OCI-LY7 (cell line): ENCODE results near the gene PPM1N. TPM values are rescaled to one million over a fixed set of nuclear protein-coding genes. Genes with fewer than 3 reads are reported as not detected.
A peak's percentile ranks its signal among the peaks of the same experiment; 100 is the strongest.

ENCODE experiments used
- BruUV-seq: library from RNA; stranded (reverse); fragments of 400-500 nt; replicated peaks from 2 replicates; lab custom pipeline; 2021; lab: Mats Ljungman, UMichigan
- CTCF ChIA-PET: fragments of 300-600 bp; sonication (Branson Sonifier 250); formaldehyde crosslinking; loops from one replicate; lab custom pipeline; 2022; ENCODE audit warnings: antibody characterized with exemption; ENCODE audit not compliant: unreplicated experiment; lab: Charles Lee
- POLR2A ChIA-PET: fragments of 300-600 bp; sonication (Branson Sonifier 250); formaldehyde crosslinking; loops from one replicate; lab custom pipeline; 2022; ENCODE audit warnings: antibody characterized with exemption; lab: Charles Lee
- DNase-seq: peaks from one replicate; pipeline ENCODE4 v3.0.0-alpha.2; 2015; ENCODE audit warnings: low spot score
- H2AFZ ChIP-seq: fragments of 200-600 bp; sonication (generic), shearing (Covaris generic); 2 replicates; pipeline ENCODE4 v1.6.1; 2014; ENCODE audit warnings: mild to moderate bottlenecking, antibody characterized with exemption, low read length, moderate library complexity
- H3K27ac ChIP-seq: fragments of 200-600 bp; sonication (generic); 2 replicates; pipeline ENCODE4 v1.5.1; 2014; ENCODE audit warnings: mixed run types, low read depth, mild to moderate bottlenecking, moderate library complexity, low read length, inconsistent platforms; ENCODE audit not compliant: poor library complexity, severe bottlenecking
- H3K36me3 ChIP-seq: fragments of 200-600 bp; sonication (generic); 2 replicates; pipeline ENCODE4 v1.6.1; 2014; ENCODE audit warnings: mild to moderate bottlenecking, antibody characterized with exemption, low read length, moderate library complexity, mixed read lengths; ENCODE audit not compliant: insufficient read depth
- H3K4me1 ChIP-seq: fragments of 200-600 bp; sonication (generic); 2 replicates; pipeline ENCODE4 v1.5.1; 2014; ENCODE audit warnings: mild to moderate bottlenecking, low read length; ENCODE audit not compliant: insufficient read depth, poor library complexity, severe bottlenecking
- H3K4me2 ChIP-seq: fragments of 200-600 bp; sonication (generic); 2 replicates; pipeline ENCODE4 v1.6.1; 2014; ENCODE audit warnings: mild to moderate bottlenecking, low read length
- H3K4me3 ChIP-seq: fragments of 200-600 bp; sonication (generic); 2 replicates; pipeline ENCODE4 v1.5.1; 2014; ENCODE audit warnings: mild to moderate bottlenecking, low read depth, low read length; ENCODE audit not compliant: poor library complexity, severe bottlenecking
- H3K79me2 ChIP-seq: fragments of 200-600 bp; sonication (generic); 2 replicates; pipeline ENCODE4 v1.6.1; 2016; ENCODE audit warnings: low read depth, mild to moderate bottlenecking, low read length, moderate library complexity, mixed read lengths; ENCODE audit not compliant: insufficient read depth
- H3K9me2 ChIP-seq: fragments of 200-600 bp; sonication (generic); 2 replicates; pipeline ENCODE4 v1.6.1; 2016; ENCODE audit warnings: mild to moderate bottlenecking, low read length, mixed read lengths; ENCODE audit not compliant: insufficient read depth
- H3K9me3 ChIP-seq: fragments of 200-600 bp; sonication (generic); 2 replicates; pipeline ENCODE4 v1.6.1; 2014; ENCODE audit warnings: mild to moderate bottlenecking, mixed run types, low read length, mixed read lengths
- H4K20me1 ChIP-seq: fragments of 200-600 bp; sonication (generic); 2 replicates; pipeline ENCODE4 v1.6.1; 2014; ENCODE audit warnings: mild to moderate bottlenecking, antibody characterized with exemption, low read length, moderate library complexity, mixed read lengths; ENCODE audit not compliant: insufficient read depth
- EZH2phosphoT487 ChIP-seq: fragments of 200-600 bp; sonication (generic); IDR thresholded peaks from 2 replicates; pipeline ENCODE4 v1.6.1; 2018; ENCODE audit warnings: low read depth, borderline replicate concordance, mild to moderate bottlenecking, mixed run types, antibody characterized with exemption, low read length, moderate library complexity, mixed read lengths
- intact Hi-C: fragments of 100-400 bp; cut with micrococcal nuclease; formaldehyde crosslinking; loops from one replicate; pipeline ENCODE4 v1.10.0; 2022; ENCODE audit not compliant: unreplicated experiment
- total RNA-seq, 2 experiments: library from RNA; depleted of rRNA in 1 of 2; stranded (reverse); fragments of >200 nt in 1 of 2; shearing (Covaris generic) in 1 of 2; gene quantifications; 2 replicates each; pipeline ENCODE4 v1.2.3, GENCODE V29; 2014 to 2022
- TF ChIP-seq, protein P1 (sequence below): fragments of 200-600 bp; sonication (generic); conservative IDR thresholded peaks from 2 replicates; pipeline ENCODE4 v1.5.1; 2014; ENCODE audit warnings: mild to moderate bottlenecking, antibody characterized with exemption, low read length, moderate library complexity, mixed read lengths

Gene PPM1N
- total RNA-seq, 2 experiments from 2014 or later = 1.6 to 2.8 TPM

DNA sequence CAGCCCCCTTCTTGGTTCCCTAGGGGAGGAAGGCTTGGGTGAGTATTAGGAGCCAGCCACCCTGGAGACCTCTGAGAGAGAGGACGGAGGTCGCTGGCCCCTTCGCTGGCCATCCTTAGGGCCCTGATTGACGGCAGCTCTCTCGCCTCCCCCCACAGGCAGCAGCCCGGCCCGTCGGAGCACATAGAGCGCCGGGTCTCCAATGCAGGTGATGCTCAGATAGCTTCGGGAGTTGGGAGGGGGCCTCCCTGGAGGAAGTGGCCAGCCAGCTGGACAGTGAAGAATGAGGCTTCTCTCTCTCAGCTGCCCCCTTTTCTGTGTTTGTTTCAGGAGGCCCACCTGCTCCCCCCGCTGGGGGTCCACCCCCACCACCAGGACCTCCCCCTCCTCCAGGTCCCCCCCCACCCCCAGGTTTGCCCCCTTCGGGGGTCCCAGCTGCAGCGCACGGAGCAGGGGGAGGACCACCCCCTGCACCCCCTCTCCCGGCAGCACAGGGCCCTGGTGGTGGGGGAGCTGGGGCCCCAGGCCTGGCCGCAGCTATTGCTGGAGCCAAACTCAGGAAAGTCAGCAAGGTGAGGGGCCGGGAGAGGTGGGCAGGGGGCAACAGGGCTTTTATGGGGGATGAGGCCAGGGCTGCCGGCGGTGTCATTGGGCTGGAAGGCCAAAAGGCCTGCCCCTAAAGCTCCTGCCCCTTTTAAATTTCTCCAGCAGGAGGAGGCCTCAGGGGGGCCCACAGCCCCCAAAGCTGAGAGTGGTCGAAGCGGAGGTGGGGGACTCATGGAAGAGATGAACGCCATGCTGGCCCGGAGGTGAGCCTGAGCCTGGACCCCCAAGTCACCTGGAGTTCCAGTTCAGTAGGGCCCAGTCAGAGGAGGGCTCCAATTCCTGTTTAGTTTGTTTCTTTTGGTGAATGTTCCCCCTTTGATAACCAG lies 24.0 kb downstream of the PPM1N start:
- Histone ChIP-seq H3K4me2 (no peak overlapping the region), H4K20me1 (no peaks in the 10 kb centered on the region), H2AFZ (no peak overlapping the region), H3K4me3 (no peak overlapping the region), H3K79me2 (no peaks in the 10 kb centered on the region), H3K27ac (no peak overlapping the region), H3K9me3 (no peaks in the 10 kb centered on the region), H3K4me1 (peaks cover 4% of the 10 kb centered on the region), H3K36me3 (peaks cover 42% of the 10 kb centered on the region), H3K9me2 (no peaks in the 10 kb centered on the region)
- no TSS peak for BruUV-seq
- TF ChIP-seq EZH2phosphoT487 = no peak
- TF ChIP-seq, protein P1, sequence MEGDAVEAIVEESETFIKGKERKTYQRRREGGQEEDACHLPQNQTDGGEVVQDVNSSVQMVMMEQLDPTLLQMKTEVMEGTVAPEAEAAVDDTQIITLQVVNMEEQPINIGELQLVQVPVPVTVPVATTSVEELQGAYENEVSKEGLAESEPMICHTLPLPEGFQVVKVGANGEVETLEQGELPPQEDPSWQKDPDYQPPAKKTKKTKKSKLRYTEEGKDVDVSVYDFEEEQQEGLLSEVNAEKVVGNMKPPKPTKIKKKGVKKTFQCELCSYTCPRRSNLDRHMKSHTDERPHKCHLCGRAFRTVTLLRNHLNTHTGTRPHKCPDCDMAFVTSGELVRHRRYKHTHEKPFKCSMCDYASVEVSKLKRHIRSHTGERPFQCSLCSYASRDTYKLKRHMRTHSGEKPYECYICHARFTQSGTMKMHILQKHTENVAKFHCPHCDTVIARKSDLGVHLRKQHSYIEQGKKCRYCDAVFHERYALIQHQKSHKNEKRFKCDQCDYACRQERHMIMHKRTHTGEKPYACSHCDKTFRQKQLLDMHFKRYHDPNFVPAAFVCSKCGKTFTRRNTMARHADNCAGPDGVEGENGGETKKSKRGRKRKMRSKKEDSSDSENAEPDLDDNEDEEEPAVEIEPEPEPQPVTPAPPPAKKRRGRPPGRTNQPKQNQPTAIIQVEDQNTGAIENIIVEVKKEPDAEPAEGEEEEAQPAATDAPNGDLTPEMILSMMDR = no peak
- intact Hi-C loops = no loop called here
- DNase-seq = no peak
- POLR2A ChIA-PET = no interaction called here
- CTCF ChIA-PET = no interaction called here

DNA sequence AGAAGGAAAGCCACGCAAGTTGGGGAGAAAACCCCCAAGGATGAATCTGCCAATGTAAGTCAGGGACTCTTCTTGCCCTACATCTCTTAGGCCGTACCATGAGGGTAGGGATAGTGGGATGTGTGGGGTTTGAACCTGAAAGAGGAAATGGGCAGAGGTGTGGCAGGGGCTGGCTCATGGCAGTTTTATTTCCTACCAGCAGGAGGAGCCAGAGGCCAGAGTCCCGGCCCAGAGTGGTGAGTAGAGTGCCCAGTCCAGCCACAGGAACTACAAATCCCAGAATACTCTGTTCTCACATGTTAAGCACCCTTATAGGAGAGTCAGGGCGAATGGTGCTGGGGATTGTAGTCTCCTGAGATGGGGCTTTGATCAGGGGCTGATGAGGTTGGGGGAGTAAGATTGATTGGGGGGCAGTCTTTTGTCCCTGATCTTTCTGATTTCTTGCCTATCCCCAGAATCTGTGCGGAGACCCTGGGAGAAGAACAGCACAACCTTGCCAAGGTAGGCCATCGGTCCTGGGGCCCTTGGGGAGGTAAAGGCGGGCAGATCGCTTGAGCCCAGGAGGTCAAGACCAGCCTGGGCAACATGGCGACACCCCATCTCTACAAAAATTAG lies 25.5 kb downstream of the PPM1N start:
- no peaks in the 10 kb centered on the region for H3K9me3 ChIP-seq
- H3K36me3 ChIP-seq = peaks cover 38% of the 10 kb centered on the region; the same call in 1 of the 2 replicates
- H3K9me2 ChIP-seq = no peaks in the 10 kb centered on the region
- no peak overlapping the region for H2AFZ ChIP-seq
- intact Hi-C loops = loop anchor here (1.0 kb wide), 3 partner anchors 35 to 120 kb away; no protein-coding TSS in a partner anchor
- ChIA-PET POLR2A (no interaction called here), CTCF (no interaction called here)
- no peak overlapping the region for H3K27ac ChIP-seq
- no peak for TF ChIP-seq EZH2phosphoT487
- TF ChIP-seq, protein P1 = peak; percentile 98
- no peaks in the 10 kb centered on the region for H3K79me2 ChIP-seq
- H4K20me1 ChIP-seq = no peaks in the 10 kb centered on the region
- no peak overlapping the region for H3K4me3 ChIP-seq
- H3K4me2 ChIP-seq = no peak overlapping the region
- peak; percentile 90 for DNase-seq
- BruUV-seq = no TSS peak
- peaks cover 4% of the 10 kb centered on the region for H3K4me1 ChIP-seq
